ENCODE measurements around the gene CUL5. TPM values are rescaled to one million over a fixed set of nuclear protein-coding genes. Genes with fewer than 3 reads are reported as not detected.

The CUL5 gene
- total and polyA plus RNA-seq, 2 donors (not counting 1 experiment from before 2014, with no cell fraction given): 22.9 to 28.2 TPM

DNA sequence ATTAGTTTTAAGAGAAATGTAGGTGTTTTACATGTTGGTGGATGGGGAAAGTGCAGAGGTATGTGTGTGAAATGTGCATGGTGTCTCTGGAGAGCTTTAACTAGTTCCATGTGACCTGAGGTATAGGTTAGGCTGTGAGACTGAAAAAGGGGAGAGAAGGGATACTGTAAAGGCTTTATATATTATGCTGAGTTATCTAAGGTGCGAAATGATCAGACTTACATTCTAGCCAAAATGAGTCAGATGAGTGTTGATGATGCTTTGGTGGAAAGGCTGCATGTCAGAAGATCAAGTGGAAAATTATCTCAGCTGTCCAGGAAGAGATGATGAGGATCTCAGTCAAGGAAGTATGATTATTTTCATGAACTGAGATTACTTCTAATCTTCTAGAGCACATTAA, 128.5 kb downstream of the CUL5 start:
- Histone ChIP-seq H3K36me3 (ENCODE audit: control insufficient read depth, insufficient read depth, low read length) (no peaks in the 10 kb centered on the region), H3K27ac (ENCODE audit: insufficient read depth, low read length) (no peak overlapping the region), H4K20me1 (ENCODE audit: control insufficient read depth, extremely low read depth, insufficient read depth, low read length) (no peaks in the 10 kb centered on the region), H3K4me1 (ENCODE audit: control insufficient read depth, extremely low read depth, insufficient read depth, low read length) (peaks cover 2% of the 10 kb centered on the region), H3K9ac (ENCODE audit: insufficient read depth, low read length) (no peak overlapping the region), H3K9me3 (ENCODE audit: control insufficient read depth, insufficient read depth, low read depth, low read length) (no peaks in the 10 kb centered on the region), H3K27me3 (ENCODE audit: control insufficient read depth, insufficient read depth, low read length) (no peaks in the 10 kb centered on the region), H3K79me2 (ENCODE audit: control insufficient read depth, insufficient read depth, low read length) (no peaks in the 10 kb centered on the region), H3K4me2 (ENCODE audit: extremely low read depth, insufficient read depth, low read length) (no peak overlapping the region), H2AFZ (ENCODE audit: low read length) (no peak overlapping the region), H3K4me3 (replicated peaks in 1 of 4; ENCODE audit: control extremely low read depth in 1 of 4, insufficient read depth in 1 of 4, low read depth in 3 of 4, low read length in 4 of 4) (no peak overlapping the region)
- no peak for DNase-seq (ENCODE audit: low read depth in 2 of 2)
- TF ChIP-seq, protein P1, sequence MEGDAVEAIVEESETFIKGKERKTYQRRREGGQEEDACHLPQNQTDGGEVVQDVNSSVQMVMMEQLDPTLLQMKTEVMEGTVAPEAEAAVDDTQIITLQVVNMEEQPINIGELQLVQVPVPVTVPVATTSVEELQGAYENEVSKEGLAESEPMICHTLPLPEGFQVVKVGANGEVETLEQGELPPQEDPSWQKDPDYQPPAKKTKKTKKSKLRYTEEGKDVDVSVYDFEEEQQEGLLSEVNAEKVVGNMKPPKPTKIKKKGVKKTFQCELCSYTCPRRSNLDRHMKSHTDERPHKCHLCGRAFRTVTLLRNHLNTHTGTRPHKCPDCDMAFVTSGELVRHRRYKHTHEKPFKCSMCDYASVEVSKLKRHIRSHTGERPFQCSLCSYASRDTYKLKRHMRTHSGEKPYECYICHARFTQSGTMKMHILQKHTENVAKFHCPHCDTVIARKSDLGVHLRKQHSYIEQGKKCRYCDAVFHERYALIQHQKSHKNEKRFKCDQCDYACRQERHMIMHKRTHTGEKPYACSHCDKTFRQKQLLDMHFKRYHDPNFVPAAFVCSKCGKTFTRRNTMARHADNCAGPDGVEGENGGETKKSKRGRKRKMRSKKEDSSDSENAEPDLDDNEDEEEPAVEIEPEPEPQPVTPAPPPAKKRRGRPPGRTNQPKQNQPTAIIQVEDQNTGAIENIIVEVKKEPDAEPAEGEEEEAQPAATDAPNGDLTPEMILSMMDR (conservative IDR thresholded peaks at IDR 0.05 in 1 of 2, IDR thresholded peaks at IDR 0.05 in 1 of 2; ENCODE audit: low read depth in 1 of 2, low read length in 2 of 2): no peak
- TF ChIP-seq EZH2 (IDR thresholded peaks at IDR 0.05; ENCODE audit: low read length, missing control alignments): no peak

DNA sequence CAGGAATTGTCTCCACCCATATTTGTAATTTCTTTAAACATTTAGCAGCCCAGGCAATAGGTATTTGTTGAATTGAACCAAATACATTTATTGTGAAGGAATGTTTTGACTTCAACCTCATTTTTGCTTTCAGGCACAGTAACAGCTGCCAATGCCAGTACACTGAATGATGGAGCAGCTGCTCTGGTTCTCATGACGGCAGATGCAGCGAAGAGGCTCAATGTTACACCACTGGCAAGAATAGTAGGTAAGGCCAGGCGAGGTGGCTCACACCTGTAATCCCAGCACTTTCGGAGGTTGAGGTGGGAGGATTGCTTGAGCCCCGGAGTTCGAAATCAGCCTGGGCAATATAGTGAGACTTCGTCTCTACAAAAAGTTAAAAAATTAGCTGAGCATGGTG, 133.6 kb downstream of the CUL5 start:
- Histone ChIP-seq H3K4me3 (replicated peaks in 1 of 4; ENCODE audit: control extremely low read depth in 1 of 4, insufficient read depth in 1 of 4, low read depth in 3 of 4, low read length in 4 of 4) (no peak overlapping the region), H4K20me1 (ENCODE audit: control insufficient read depth, extremely low read depth, insufficient read depth, low read length) (no peaks in the 10 kb centered on the region), H3K27ac (ENCODE audit: insufficient read depth, low read length) (no peak overlapping the region), H2AFZ (ENCODE audit: low read length) (no peak overlapping the region), H3K4me2 (ENCODE audit: extremely low read depth, insufficient read depth, low read length) (no peak overlapping the region), H3K9me3 (ENCODE audit: control insufficient read depth, insufficient read depth, low read depth, low read length) (no peaks in the 10 kb centered on the region), H3K27me3 (ENCODE audit: control insufficient read depth, insufficient read depth, low read length) (no peaks in the 10 kb centered on the region), H3K79me2 (ENCODE audit: control insufficient read depth, insufficient read depth, low read length) (no peaks in the 10 kb centered on the region), H3K4me1 (ENCODE audit: control insufficient read depth, extremely low read depth, insufficient read depth, low read length) (no peaks in the 10 kb centered on the region), H3K9ac (ENCODE audit: insufficient read depth, low read length) (no peak overlapping the region), H3K36me3 (ENCODE audit: control insufficient read depth, insufficient read depth, low read length) (peaks cover 5% of the 10 kb centered on the region)
- no peak for TF ChIP-seq EZH2 (IDR thresholded peaks at IDR 0.05; ENCODE audit: low read length, missing control alignments)
- TF ChIP-seq, protein P1 (conservative IDR thresholded peaks at IDR 0.05 in 1 of 2, IDR thresholded peaks at IDR 0.05 in 1 of 2; ENCODE audit: low read depth in 1 of 2, low read length in 2 of 2): no peak
- no peak for DNase-seq (ENCODE audit: low read depth in 2 of 2)

DNA sequence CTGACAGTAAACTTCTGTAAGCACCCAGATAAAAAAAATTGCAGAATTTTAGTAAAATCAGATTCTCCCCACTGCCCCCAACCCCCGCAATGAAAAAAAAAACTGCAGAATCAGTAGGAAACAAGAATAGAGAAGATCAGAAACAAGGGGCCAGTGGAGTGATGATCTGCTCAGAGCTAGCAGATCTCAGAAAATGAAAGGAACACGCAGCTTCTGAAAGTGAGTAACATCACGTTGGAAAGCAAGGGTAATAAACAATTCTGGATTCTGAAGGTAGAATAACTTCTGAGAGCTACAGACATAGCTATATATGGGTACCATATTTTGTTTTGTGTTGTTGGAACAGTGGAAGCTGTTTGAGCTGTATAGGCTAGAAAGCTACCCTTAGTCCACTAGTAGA, 135.9 kb downstream of the CUL5 start:
- no peak for DNase-seq (ENCODE audit: low read depth in 2 of 2)
- no peaks in the 10 kb centered on the region for H4K20me1 ChIP-seq (ENCODE audit: control insufficient read depth, extremely low read depth, insufficient read depth, low read length)
- H2AFZ ChIP-seq (ENCODE audit: low read length): no peak overlapping the region
- H3K36me3 ChIP-seq (ENCODE audit: control insufficient read depth, insufficient read depth, low read length): peaks cover 5% of the 10 kb centered on the region
- no peak overlapping the region for H3K4me2 ChIP-seq (ENCODE audit: extremely low read depth, insufficient read depth, low read length)
- H3K79me2 ChIP-seq (ENCODE audit: control insufficient read depth, insufficient read depth, low read length): no peaks in the 10 kb centered on the region
- H3K9me3 ChIP-seq (ENCODE audit: control insufficient read depth, insufficient read depth, low read depth, low read length): no peaks in the 10 kb centered on the region
- H3K27me3 ChIP-seq (ENCODE audit: control insufficient read depth, insufficient read depth, low read length): no peaks in the 10 kb centered on the region
- no peak overlapping the region for H3K4me3 ChIP-seq (replicated peaks in 1 of 4; ENCODE audit: control extremely low read depth in 1 of 4, insufficient read depth in 1 of 4, low read depth in 3 of 4, low read length in 4 of 4)
- H3K9ac ChIP-seq (ENCODE audit: insufficient read depth, low read length): no peak overlapping the region
- TF ChIP-seq EZH2 (IDR thresholded peaks at IDR 0.05; ENCODE audit: low read length, missing control alignments): no peak
- TF ChIP-seq, protein P1 (conservative IDR thresholded peaks at IDR 0.05 in 1 of 2, IDR thresholded peaks at IDR 0.05 in 1 of 2; ENCODE audit: low read depth in 1 of 2, low read length in 2 of 2): no peak
- H3K4me1 ChIP-seq (ENCODE audit: control insufficient read depth, extremely low read depth, insufficient read depth, low read length): no peaks in the 10 kb centered on the region
- no peak overlapping the region for H3K27ac ChIP-seq (ENCODE audit: insufficient read depth, low read length)

Data from fibroblast of lung (primary cell).